Liver (tissue), 9 donors: ENCODE data around the gene VEGFA. TPM values are rescaled to one million over a fixed set of nuclear protein-coding genes. Genes with fewer than 3 reads are reported as not detected.

Experiments used
- DNase-seq: peaks from one replicate; pipeline ENCODE4 v3.0.0-alpha.2; 2017; ENCODE audit warnings: low spot score
- H3K27ac ChIP-seq, 2 donors: one replicate each; pipeline ENCODE4 v1.7.0; 2013; ENCODE audit warnings: inconsistent platforms in 2 of 2, low read length in 2 of 2, control low read depth in 1 of 2, low read depth in 1 of 2, mild to moderate bottlenecking in 1 of 2
- H3K27me3 ChIP-seq, 4 donors: one replicate each; pipeline versions ENCODE4 v1.6.1 to v1.7.0; 2013; ENCODE audit warnings: low read length in 3 of 4, inconsistent platforms in 1 of 4, mild to moderate bottlenecking in 1 of 4, moderate library complexity in 1 of 4; ENCODE audit not compliant: control insufficient read depth in 4 of 4, insufficient read depth in 4 of 4
- H3K36me3 ChIP-seq, 4 donors: one replicate each; pipeline versions ENCODE4 v1.6.1 to v1.7.0; 2013; ENCODE audit warnings: low read length in 3 of 4, mild to moderate bottlenecking in 3 of 4, low read depth in 1 of 4, moderate library complexity in 1 of 4; ENCODE audit not compliant: control insufficient read depth in 4 of 4, insufficient read depth in 3 of 4
- H3K4me1 ChIP-seq, 4 donors: one replicate each; pipeline versions ENCODE4 v1.6.1 to v1.7.0; 2013; ENCODE audit warnings: low read length in 3 of 4, mild to moderate bottlenecking in 3 of 4, moderate library complexity in 1 of 4; ENCODE audit not compliant: control insufficient read depth in 4 of 4, insufficient read depth in 4 of 4
- H3K4me3 ChIP-seq, 3 donors: one replicate each; pipeline versions ENCODE4 v1.6.1 to v1.7.0; 2013; ENCODE audit warnings: low read length in 3 of 3, control low read depth in 1 of 3, low read depth in 1 of 3, mild to moderate bottlenecking in 1 of 3
- H3K9ac ChIP-seq, 2 donors: one replicate each; pipeline ENCODE4 v1.7.0; 2013; ENCODE audit warnings: low read length in 2 of 2, mild to moderate bottlenecking in 2 of 2, moderate library complexity in 2 of 2, control low read depth in 1 of 2, low read depth in 1 of 2
- H3K9me3 ChIP-seq, 4 donors: one replicate each; pipeline versions ENCODE4 v1.6.1 to v1.7.0; 2013; ENCODE audit warnings: low read length in 3 of 4; ENCODE audit not compliant: control insufficient read depth in 4 of 4
- ATF3 ChIP-seq: IDR thresholded peaks from 2 replicates; pipeline ENCODE4 v1.6.1; 2016; ENCODE audit warnings: antibody characterized with exemption
- FOXA1 ChIP-seq: IDR thresholded peaks from 2 replicates; pipeline ENCODE4 v1.6.1; 2016; ENCODE audit warnings: antibody characterized with exemption
- HNF4G ChIP-seq: IDR thresholded peaks from 2 replicates; pipeline ENCODE4 v1.6.1; 2016; ENCODE audit warnings: antibody characterized with exemption
- JUND ChIP-seq, 2 donors: IDR thresholded peaks; 2 replicates each; pipeline ENCODE4 v1.6.1; 2016; ENCODE audit warnings: antibody characterized with exemption in 2 of 2
- NR2F2 ChIP-seq: IDR thresholded peaks from 2 replicates; pipeline ENCODE4 v1.6.1; 2016; ENCODE audit warnings: antibody characterized with exemption
- RAD21 ChIP-seq, 2 donors: IDR thresholded peaks; 2 replicates each; pipeline ENCODE4 v1.6.1; 2016; ENCODE audit warnings: antibody characterized with exemption in 2 of 2, mild to moderate bottlenecking in 2 of 2
- RXRA ChIP-seq, 2 donors: IDR thresholded peaks; 2 replicates each; pipeline ENCODE4 v1.6.1; 2017 to 2018; ENCODE audit warnings: antibody characterized with exemption in 2 of 2, mild to moderate bottlenecking in 1 of 2
- SP1 ChIP-seq: IDR thresholded peaks from 2 replicates; pipeline ENCODE4 v1.6.1; 2018; ENCODE audit warnings: antibody characterized with exemption, mild to moderate bottlenecking
- TAF1 ChIP-seq: conservative IDR thresholded peaks from 2 replicates; pipeline ENCODE4 v1.6.1; 2016; ENCODE audit warnings: antibody characterized with exemption, mild to moderate bottlenecking
- YY1 ChIP-seq: IDR thresholded peaks from 2 replicates; pipeline ENCODE4 v1.6.1; 2016; ENCODE audit warnings: antibody characterized with exemption, mild to moderate bottlenecking
- WGBS: extraction: QIAGEN DNeasy Blood & Tissue Kit; methylation state at CpG from one replicate; pipeline ENCODE4 v1.1.7; 2013; 5-methylcytosine and 5-hydroxymethylcytosine counted together
- polyA plus RNA-seq, 2 donors: library from polyadenylated mRNA; stranded (reverse) in 1 of 2; unstranded in 1 of 2; fragments of 200-250 nt in 1 of 2; fragments of >200 nt in 1 of 2; fragmentation: Nextera tagmentation in 1 of 2; extraction: Ambion mirVana in 1 of 2; gene quantifications; one replicate each; pipeline versions ENCODE4 v1.2.1 to v1.2.3, GENCODE V29; 2013 to 2015
- total RNA-seq, 2 donors: library from RNA; depleted of rRNA; stranded (reverse); fragments of >200 nt; gene quantifications; one replicate each; pipeline ENCODE4 v1.2.3, GENCODE V29; 2014
- TF ChIP-seq, protein P1 (sequence below): IDR thresholded peaks from 2 replicates; pipeline ENCODE4 v1.6.1; 2016; ENCODE audit warnings: antibody characterized with exemption
- TF ChIP-seq, protein P2 (sequence below): fragments of 150-350 bp; IDR thresholded peaks from 2 replicates; pipeline ENCODE4 v1.5.1; 2017; ENCODE audit warnings: improper control_type of control experiment, low read depth, low read length; ENCODE audit not compliant: missing input control
- TF ChIP-seq, protein P3 (sequence below): IDR thresholded peaks from 2 replicates; pipeline ENCODE4 v1.6.1; 2016; ENCODE audit warnings: antibody characterized with exemption
- donor health status: healthy.
- donor health status: healthy.
- donor health status: healthy.
- donor health status: healthy.
- donor health status: healthy.

The VEGFA gene
- total and polyA plus RNA-seq, 4 donors, result 14.7 to 160 (median 65.2) TPM

- TF ChIP-seq SP1 (no peak), HNF4G (no peak)
- DNase-seq, result no peak
- H3K36me3 ChIP-seq, result no peaks in the 10 kb centered on the region
- no peak overlapping the region for H3K27ac ChIP-seq
- H3K4me3 ChIP-seq, result no peak overlapping the region
- no peaks in the 10 kb centered on the region for H3K27me3 ChIP-seq
- no peaks in the 10 kb centered on the region for H3K4me1 ChIP-seq
- WGBS, result 76% methylated on average over 3 of the region's 3 CpGs
- H3K9ac ChIP-seq, result no peak overlapping the region
- H3K9me3 ChIP-seq, result no peaks in the 10 kb centered on the region
Measured at GRCh38 chr6:43750622-43751021, 19.4 kb upstream of the VEGFA start.

GRCh38 chr6:43753570-43754183, 16.3 kb upstream of the VEGFA start:
- no peaks in the 10 kb centered on the region for H3K36me3 ChIP-seq
- no peaks in the 10 kb centered on the region for H3K4me1 ChIP-seq
- H3K27me3 ChIP-seq, result no peaks in the 10 kb centered on the region
- 95% methylated on average over 3 of the region's 3 CpGs for WGBS
- no peak overlapping the region for H3K9ac ChIP-seq
- no peaks in the 10 kb centered on the region for H3K9me3 ChIP-seq
- DNase-seq, result no peak
- H3K4me3 ChIP-seq, result no peak overlapping the region
- TF ChIP-seq NR2F2 (no peak), JUND (IDR thresholded peaks at IDR 0.05) (no peak), HNF4G (no peak), FOXA1 (no peak)
- no peak overlapping the region for H3K27ac ChIP-seq

- H3K4me1 ChIP-seq, result no peaks in the 10 kb centered on the region
- no peak for DNase-seq
- no peak overlapping the region for H3K27ac ChIP-seq
- no peaks in the 10 kb centered on the region for H3K36me3 ChIP-seq
- TF ChIP-seq HNF4G, result no peak
- TF ChIP-seq, protein P1, sequence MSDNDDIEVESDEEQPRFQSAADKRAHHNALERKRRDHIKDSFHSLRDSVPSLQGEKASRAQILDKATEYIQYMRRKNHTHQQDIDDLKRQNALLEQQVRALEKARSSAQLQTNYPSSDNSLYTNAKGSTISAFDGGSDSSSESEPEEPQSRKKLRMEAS, result no peak
- no peak for TF ChIP-seq FOXA1
- TF ChIP-seq ATF3, result no peak
- TF ChIP-seq YY1, result no peak
- no peak for TF ChIP-seq SP1
- TF ChIP-seq, protein P2, sequence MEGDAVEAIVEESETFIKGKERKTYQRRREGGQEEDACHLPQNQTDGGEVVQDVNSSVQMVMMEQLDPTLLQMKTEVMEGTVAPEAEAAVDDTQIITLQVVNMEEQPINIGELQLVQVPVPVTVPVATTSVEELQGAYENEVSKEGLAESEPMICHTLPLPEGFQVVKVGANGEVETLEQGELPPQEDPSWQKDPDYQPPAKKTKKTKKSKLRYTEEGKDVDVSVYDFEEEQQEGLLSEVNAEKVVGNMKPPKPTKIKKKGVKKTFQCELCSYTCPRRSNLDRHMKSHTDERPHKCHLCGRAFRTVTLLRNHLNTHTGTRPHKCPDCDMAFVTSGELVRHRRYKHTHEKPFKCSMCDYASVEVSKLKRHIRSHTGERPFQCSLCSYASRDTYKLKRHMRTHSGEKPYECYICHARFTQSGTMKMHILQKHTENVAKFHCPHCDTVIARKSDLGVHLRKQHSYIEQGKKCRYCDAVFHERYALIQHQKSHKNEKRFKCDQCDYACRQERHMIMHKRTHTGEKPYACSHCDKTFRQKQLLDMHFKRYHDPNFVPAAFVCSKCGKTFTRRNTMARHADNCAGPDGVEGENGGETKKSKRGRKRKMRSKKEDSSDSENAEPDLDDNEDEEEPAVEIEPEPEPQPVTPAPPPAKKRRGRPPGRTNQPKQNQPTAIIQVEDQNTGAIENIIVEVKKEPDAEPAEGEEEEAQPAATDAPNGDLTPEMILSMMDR, result no peak
- TF ChIP-seq RXRA (IDR thresholded peaks at IDR 0.05), result no peak
- TF ChIP-seq, protein P3, sequence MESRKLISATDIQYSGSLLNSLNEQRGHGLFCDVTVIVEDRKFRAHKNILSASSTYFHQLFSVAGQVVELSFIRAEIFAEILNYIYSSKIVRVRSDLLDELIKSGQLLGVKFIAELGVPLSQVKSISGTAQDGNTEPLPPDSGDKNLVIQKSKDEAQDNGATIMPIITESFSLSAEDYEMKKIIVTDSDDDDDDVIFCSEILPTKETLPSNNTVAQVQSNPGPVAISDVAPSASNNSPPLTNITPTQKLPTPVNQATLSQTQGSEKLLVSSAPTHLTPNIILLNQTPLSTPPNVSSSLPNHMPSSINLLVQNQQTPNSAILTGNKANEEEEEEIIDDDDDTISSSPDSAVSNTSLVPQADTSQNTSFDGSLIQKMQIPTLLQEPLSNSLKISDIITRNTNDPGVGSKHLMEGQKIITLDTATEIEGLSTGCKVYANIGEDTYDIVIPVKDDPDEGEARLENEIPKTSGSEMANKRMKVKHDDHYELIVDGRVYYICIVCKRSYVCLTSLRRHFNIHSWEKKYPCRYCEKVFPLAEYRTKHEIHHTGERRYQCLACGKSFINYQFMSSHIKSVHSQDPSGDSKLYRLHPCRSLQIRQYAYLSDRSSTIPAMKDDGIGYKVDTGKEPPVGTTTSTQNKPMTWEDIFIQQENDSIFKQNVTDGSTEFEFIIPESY, result no peak
- TF ChIP-seq RAD21 (IDR thresholded peaks at IDR 0.05), result no peak
- no peak for TF ChIP-seq TAF1
- no peaks in the 10 kb centered on the region for H3K27me3 ChIP-seq
- H3K9me3 ChIP-seq, result no peaks in the 10 kb centered on the region
- 72% methylated on average over 9 of the region's 9 CpGs for WGBS
- H3K9ac ChIP-seq, result no peak overlapping the region
- no peak overlapping the region for H3K4me3 ChIP-seq
Measured at GRCh38 chr6:43757966-43758616, 11.9 kb upstream of the VEGFA start.
